ENCODE measurements around the gene IL36G.

IL36G gene

DNA sequence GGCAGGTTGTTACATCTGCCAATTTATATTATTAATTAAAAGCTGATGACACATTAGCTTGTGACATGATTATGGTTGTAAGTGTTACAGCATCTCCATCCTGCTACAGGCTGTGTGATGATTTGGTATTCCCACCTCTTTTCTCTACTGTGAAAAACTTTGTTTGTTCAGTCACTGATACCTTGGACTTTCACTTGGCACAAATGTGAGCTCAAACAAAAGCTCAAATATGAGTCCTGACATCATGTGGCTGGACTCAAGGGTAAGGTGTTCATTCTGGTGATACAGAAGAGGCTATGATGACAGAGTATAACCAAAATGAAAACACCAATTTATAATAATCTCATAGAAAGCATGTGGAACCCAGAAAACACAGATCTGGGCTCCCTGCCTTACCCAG, 16.0 kb downstream of the IL36G start:
- DNase-seq: no peak
- no peak for ATAC-seq (replicated peaks)
- H3K27me3 Mint-ChIP-seq: peaks cover 22 to 25% of the 10 kb centered on the region in 2 donors
- peaks cover 0 to 8% of the 10 kb centered on the region in 2 donors for H3K9me3 Mint-ChIP-seq
- no peak overlapping the region for H3K4me3 Mint-ChIP-seq
- H3K36me3 Mint-ChIP-seq (ENCODE audit: insufficient read depth): no peaks in the 10 kb centered on the region
- peaks cover 6 to 16% of the 10 kb centered on the region in 2 donors for H3K4me1 Mint-ChIP-seq (ENCODE audit: low read depth in 2 of 2)
- no peak overlapping the region for H3K27ac Mint-ChIP-seq

DNA sequence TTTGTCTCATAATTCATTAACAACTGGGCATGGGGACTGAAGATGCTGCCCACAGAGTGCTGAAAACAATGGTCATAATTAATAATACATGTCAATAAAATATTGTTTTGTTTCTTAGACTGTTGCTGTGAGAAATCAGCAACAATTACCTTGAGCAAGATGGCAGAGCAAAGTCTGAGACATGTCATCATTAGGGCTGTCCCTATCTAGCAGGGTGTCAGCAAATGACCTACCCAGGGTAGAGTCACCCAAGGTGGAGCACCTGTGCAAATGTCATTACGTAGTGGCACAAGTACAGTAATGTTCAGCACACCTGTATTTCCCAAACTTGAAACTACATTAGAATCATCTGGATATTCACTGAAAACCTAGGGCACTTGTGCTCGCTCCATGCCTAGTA, 16.8 kb downstream of the IL36G start:
- DNase-seq (no peak), ATAC-seq (replicated peaks) (no peak)
- peaks cover 22 to 30% of the 10 kb centered on the region in 2 donors for H3K27me3 Mint-ChIP-seq
- H3K4me1 Mint-ChIP-seq (ENCODE audit: low read depth in 2 of 2): peaks cover 6 to 16% of the 10 kb centered on the region in 2 donors
- no peak overlapping the region for H3K27ac Mint-ChIP-seq
- H3K36me3 Mint-ChIP-seq (ENCODE audit: insufficient read depth): no peaks in the 10 kb centered on the region
- no peak overlapping the region for H3K4me3 Mint-ChIP-seq
- H3K9me3 Mint-ChIP-seq: peaks cover 0 to 8% of the 10 kb centered on the region in 2 donors

DNA sequence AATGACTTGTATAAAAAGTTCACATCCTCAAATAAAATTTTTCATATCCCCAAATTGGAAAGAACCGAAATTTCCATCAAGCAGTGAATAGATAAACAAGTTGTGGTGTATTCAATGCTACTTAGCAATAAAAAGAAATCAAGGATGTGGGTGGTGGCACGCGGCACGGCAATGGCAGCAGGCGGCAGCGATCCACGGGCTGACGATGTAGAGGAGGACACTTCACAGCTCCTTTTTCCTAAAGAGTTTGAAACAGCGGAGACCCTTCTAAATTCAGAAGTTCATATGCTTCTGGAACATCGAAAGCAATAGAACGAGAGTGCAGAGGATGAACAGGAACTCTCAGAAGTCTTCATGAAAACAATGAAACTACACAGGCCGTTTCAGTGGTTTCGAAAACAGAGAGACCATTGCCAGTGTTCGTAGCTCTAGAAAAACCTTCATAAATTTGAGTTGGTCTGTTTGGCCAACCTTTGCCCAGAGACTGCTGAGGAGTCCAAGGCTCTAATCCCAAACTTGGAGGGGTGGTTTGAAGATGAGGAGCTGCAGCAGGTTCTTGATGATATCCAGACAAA, 17.6 kb downstream of the IL36G start:
- DNase-seq (no peak), ATAC-seq (replicated peaks) (no peak)
- Mint-ChIP-seq H3K36me3 (ENCODE audit: insufficient read depth) (no peaks in the 10 kb centered on the region), H3K9me3 (peaks cover 0 to 9% of the 10 kb centered on the region in 2 donors), H3K4me1 (ENCODE audit: low read depth in 2 of 2) (peaks cover 6 to 16% of the 10 kb centered on the region in 2 donors), H3K27ac (no peak overlapping the region), H3K27me3 (peaks cover 22 to 35% of the 10 kb centered on the region in 2 donors), H3K4me3 (peak overlapping the region; percentile 50 to 55)

DNA sequence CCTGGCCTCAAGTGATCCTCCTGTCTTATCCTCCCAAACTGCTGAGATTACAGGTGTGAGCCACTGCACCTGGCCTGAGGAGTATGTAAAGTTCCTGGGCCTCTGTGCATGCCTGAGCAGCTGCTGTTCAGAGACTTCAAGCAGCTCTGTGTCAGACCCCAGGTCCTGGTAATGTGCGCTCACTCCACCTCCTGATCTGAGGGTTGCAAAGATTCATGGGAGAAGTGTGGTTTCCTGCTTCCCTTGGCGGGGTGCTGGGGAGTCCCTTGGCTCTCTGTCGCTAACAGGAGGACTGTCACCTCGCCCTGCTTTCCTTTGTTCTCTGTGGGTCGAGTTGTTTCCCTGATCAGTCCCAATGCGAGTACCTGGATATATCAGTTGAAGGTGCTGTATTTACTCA, 18.8 kb downstream of the IL36G start:
- Mint-ChIP-seq H3K4me3 (peak overlapping the region; percentile 15 to 38), H3K9me3 (peaks cover 4 to 21% of the 10 kb centered on the region in 2 donors), H3K27me3 (peaks cover 31 to 47% of the 10 kb centered on the region in 2 donors), H3K36me3 (ENCODE audit: insufficient read depth) (no peaks in the 10 kb centered on the region), H3K27ac (peak overlapping the region in 1 of 2 donors; percentile 52), H3K4me1 (ENCODE audit: low read depth in 2 of 2) (peaks cover 6 to 16% of the 10 kb centered on the region in 2 donors)
- ATAC-seq (replicated peaks) (peak; percentile 94), DNase-seq (peak; percentile 18 to 52 (median 26))

DNA sequence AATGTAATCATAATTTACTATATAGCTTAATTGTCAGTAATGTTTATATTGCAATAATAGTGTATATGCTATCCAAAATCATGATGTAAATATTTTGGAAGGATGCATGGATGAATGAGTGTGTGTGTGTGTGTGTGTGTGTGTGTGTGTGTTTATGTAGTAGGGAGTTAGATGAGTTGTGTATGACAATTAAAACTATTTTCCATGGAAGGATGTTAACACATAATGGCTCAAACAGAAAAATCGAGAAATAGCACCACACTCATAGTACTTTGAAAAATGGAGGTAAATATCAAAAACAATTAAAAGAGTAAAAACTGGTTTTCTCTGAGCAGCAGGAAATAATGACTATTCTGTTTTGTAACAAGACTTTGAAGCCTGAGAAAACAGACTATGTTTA, 19.3 kb downstream of the IL36G start:
- Mint-ChIP-seq H3K4me3 (peak overlapping the region in 1 of 2 donors; percentile 38), H3K4me1 (ENCODE audit: low read depth in 2 of 2) (peaks cover 6 to 16% of the 10 kb centered on the region in 2 donors), H3K27ac (peak overlapping the region in 1 of 2 donors; percentile 52), H3K36me3 (ENCODE audit: insufficient read depth) (no peaks in the 10 kb centered on the region), H3K27me3 (peaks cover 29 to 49% of the 10 kb centered on the region in 2 donors), H3K9me3 (peaks cover 4 to 22% of the 10 kb centered on the region in 2 donors)
- ATAC-seq (replicated peaks) (no peak), DNase-seq (no peak)

DNA sequence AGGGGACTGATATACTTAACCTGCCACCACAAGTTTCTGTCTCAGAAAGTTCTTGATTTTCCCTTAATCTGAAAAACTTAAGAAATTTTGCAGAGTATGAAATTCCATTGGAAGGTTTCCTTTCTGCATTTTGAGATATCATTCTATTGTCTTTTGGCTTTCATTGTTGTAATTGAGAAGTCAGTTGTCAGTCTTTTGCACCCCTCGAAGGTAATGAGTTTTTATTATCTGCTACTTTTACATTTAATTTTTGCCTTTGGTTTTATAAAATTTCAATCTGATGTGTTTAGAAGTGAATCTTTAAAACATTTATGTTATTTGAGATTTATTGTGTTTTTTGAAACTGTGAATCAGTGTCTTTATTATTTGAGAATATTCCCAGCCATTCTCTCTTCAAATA, 22.6 kb downstream of the IL36G start:
- Mint-ChIP-seq H3K9me3 (peaks cover 4 to 16% of the 10 kb centered on the region in 2 donors), H3K27ac (no peak overlapping the region), H3K4me3 (no peak overlapping the region), H3K4me1 (ENCODE audit: low read depth in 2 of 2) (peaks cover 6 to 10% of the 10 kb centered on the region in 2 donors), H3K27me3 (peaks cover 8 to 53% of the 10 kb centered on the region in 2 donors), H3K36me3 (ENCODE audit: insufficient read depth) (no peaks in the 10 kb centered on the region)
- DNase-seq (no peak), ATAC-seq (replicated peaks) (no peak)

DNA sequence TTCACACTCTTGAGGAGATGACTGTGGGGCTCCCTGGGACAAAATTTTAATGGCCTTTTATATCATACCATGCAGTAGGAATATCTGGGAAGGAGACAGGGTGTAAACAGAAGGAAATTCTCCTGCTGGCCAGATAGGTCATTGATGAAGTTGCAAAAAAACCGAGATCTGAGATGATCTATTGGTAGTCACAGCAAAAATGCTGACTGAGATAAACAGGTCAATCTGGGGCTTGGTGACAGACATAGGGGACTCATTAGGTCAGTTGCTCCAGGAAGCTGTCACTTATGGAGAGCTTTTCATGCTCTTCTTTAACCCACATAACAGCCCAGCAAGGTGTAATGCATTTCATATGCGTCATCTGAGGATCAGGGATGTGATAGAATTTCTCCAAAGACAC, 24.9 kb downstream of the IL36G start:
- ATAC-seq (replicated peaks) (no peak), DNase-seq (no peak)
- H3K27me3 Mint-ChIP-seq: peaks cover 8 to 65% of the 10 kb centered on the region in 2 donors
- H3K4me1 Mint-ChIP-seq (ENCODE audit: low read depth in 2 of 2): no peaks in the 10 kb centered on the region
- no peaks in the 10 kb centered on the region for H3K36me3 Mint-ChIP-seq (ENCODE audit: insufficient read depth)
- H3K4me3 Mint-ChIP-seq: no peak overlapping the region
- H3K9me3 Mint-ChIP-seq: peaks cover 4 to 16% of the 10 kb centered on the region in 2 donors
- no peak overlapping the region for H3K27ac Mint-ChIP-seq

DNA sequence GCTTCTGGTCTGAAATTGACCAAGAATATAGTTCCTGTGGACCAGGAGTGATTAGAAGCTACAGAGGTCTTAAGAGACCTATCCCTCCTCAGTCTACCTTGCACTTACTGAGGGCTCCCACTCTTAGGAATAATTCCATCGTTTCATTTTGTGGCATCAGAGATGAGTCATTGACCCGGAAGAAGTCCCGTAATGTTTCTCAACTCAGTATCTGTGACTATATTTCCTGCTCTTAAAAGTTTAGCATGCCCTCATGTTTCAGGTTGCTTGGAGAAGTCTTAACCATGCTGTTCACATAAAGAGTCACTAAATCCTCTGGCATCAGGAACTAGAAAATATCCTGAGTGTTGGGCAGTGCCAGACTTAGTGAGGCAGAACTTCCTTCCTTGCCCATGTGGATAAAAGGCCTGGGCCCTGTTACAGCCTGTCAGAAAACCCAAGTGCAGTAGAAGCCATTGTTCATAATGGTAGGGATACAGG, 27.3 kb downstream of the IL36G start, which contains the start of gene IL36A:
IL36A (plus strand) TSS at position 430 of the 480 bp plus-strand sequence. CDS start 413 bp downstream, outside the sequence.
- H3K4me3 Mint-ChIP-seq: no peak within 1 kb of the TSS
- no peaks in the 10 kb centered on the region for H3K36me3 Mint-ChIP-seq (ENCODE audit: insufficient read depth)
- H3K27me3 Mint-ChIP-seq: peaks cover 8 to 56% of the 10 kb centered on the region in 2 donors
- H3K9me3 Mint-ChIP-seq: peaks cover 4 to 16% of the 10 kb centered on the region in 2 donors
- H3K27ac Mint-ChIP-seq: no peak within 1 kb of the TSS
- H3K4me1 Mint-ChIP-seq (ENCODE audit: low read depth in 2 of 2): no peaks in the 10 kb centered on the region
- ATAC-seq (replicated peaks) (no peak), DNase-seq (no peak)

DNA sequence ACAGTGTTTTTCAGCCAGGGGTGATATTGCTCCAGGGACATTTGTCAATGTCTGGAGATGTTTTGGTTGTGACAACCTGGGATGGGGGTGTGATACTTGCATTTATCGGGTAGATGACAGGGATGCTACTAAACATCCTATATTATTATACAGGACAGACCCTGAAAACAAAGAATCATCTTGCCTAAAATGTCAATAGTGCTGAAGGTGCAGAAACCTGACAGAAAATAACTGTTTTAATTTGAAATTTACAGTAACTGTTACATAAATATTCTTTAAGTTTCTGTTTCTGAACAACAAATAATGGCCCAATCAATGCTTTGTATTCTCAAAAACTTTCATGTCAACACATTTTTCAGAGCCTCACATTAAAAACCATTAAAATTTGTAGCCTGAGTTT, 29.4 kb downstream of the IL36G start:
- Mint-ChIP-seq H3K27ac (no peak overlapping the region), H3K27me3 (peaks cover 8 to 37% of the 10 kb centered on the region in 2 donors), H3K9me3 (no peaks in the 10 kb centered on the region), H3K4me3 (no peak overlapping the region), H3K4me1 (ENCODE audit: low read depth in 2 of 2) (no peaks in the 10 kb centered on the region), H3K36me3 (ENCODE audit: insufficient read depth) (no peaks in the 10 kb centered on the region)
- no peak for DNase-seq
- no peak for ATAC-seq (replicated peaks)

DNA sequence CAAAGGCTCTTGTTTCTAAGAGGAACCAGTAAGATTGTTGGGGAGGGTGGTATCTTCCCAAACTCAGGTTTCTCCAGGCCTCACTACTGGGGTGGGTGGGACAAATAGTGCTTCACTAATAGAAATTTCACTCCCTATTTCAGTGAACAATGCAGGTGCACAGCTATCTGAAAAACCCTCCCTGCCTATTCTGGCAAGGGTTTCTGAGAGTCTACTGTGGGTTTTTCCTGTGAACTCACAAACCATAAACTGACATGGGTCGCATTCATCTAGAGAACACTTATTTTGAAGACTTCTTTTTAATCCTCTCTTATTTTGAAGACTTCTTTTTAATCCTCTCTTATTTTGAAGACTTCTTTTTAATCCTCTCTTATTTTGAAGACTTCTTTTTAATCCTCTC, 31.8 kb downstream of the IL36G start:
- H3K4me1 Mint-ChIP-seq (ENCODE audit: low read depth in 2 of 2): no peaks in the 10 kb centered on the region
- H3K36me3 Mint-ChIP-seq (ENCODE audit: insufficient read depth): no peaks in the 10 kb centered on the region
- no peak overlapping the region for H3K4me3 Mint-ChIP-seq
- H3K9me3 Mint-ChIP-seq: no peaks in the 10 kb centered on the region
- no peak for DNase-seq
- no peak for ATAC-seq (replicated peaks)
- H3K27ac Mint-ChIP-seq: no peak overlapping the region
- H3K27me3 Mint-ChIP-seq: peaks cover 16 to 28% of the 10 kb centered on the region in 2 donors

DNA sequence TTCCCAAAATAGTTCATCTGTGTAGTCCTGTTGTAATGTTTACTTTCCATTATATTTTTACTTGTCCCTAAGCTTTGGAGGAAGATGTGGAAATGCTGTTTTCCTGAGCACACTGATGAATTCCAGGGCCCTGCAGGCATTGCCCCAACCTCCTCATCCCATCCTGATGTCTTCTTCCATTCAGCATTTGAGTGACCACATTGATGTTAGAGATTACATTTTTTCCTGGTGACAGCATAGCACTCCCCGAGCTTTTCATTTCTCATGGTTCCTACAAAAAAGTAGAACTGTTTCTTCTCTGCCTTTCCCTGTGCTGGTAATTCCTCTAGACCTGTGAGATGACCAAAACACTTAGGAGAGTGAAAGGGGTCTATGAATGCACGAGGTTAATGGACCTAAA, 32.3 kb downstream of the IL36G start:
- Mint-ChIP-seq H3K4me3 (no peak overlapping the region), H3K9me3 (no peaks in the 10 kb centered on the region), H3K4me1 (ENCODE audit: low read depth in 2 of 2) (no peaks in the 10 kb centered on the region), H3K27ac (no peak overlapping the region), H3K27me3 (peaks cover 20 to 23% of the 10 kb centered on the region in 2 donors), H3K36me3 (ENCODE audit: insufficient read depth) (no peaks in the 10 kb centered on the region)
- no peak for DNase-seq
- ATAC-seq (replicated peaks): no peak

DNA sequence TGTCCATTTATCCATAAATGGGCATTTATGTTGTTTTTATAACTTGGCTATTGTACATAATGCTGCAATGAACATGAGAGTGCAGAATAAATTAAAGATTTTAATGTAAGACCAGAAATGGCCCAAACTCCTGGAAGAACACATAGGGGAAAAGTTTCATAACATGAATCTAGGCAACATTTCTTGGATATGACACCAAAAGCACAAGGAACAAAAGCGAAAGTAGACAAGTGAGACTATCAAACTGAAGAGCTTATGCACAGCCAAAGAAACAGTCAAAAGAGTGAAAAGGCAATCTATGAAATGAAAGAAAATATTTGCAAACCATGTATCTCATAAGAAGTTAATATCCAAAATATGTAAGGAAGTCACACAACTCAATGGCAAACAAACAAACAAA, 33.3 kb downstream of the IL36G start:
- ATAC-seq (replicated peaks): no peak
- no peaks in the 10 kb centered on the region for H3K9me3 Mint-ChIP-seq

DNA sequence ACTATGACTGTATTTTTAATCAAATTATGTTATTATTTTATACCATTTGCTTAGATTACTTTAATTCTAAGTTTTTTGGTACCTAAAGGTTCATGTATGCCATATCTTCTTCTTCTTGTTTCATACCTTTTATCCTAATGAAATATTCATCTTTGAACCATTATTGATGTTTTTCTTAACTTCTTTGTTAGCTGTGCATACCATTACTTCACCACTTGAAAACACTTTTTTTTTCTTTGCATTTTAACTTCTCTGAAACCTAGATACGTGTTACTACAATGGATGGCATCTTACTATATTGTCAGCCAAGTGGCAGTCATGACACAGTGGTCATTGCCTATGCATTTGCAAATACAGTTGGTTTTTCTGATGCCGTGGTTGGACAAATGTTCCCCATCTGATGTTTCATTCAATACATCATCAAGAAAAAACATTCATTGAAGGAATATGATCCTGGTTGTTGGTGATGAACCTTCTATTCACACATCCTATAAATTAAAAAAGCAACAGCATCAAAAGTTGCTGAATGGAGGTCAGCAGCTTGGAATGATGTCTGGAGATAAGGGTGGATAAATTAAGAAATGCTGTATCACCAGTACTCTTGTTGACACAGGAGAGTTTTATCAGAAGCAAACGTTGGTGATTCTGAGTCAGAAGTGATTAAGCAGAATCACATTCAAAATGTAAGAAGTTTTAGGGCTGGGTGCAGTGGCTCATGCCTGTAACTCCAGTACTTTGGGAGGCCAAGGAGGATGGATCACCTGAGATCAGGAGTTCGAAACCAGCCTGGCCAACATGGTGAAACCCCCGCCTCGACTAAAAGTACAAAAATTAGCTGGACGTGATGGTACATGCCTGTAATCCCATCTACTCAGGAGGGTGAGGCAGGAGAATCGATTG, 34.9 kb downstream of the IL36G start:
- no peaks in the 10 kb centered on the region for H3K36me3 Mint-ChIP-seq (ENCODE audit: insufficient read depth)
- no peaks in the 10 kb centered on the region for H3K4me1 Mint-ChIP-seq (ENCODE audit: low read depth in 2 of 2)
- H3K27me3 Mint-ChIP-seq: peaks cover 24 to 28% of the 10 kb centered on the region in 2 donors
- H3K27ac Mint-ChIP-seq: no peak overlapping the region
- no peaks in the 10 kb centered on the region for H3K9me3 Mint-ChIP-seq
- DNase-seq (no peak), ATAC-seq (replicated peaks) (no peak)
- H3K4me3 Mint-ChIP-seq: no peak overlapping the region

More for the DNA sequence above, 33.3 kb downstream of the IL36G start:
- Mint-ChIP-seq H3K4me1 (ENCODE audit: low read depth in 2 of 2) (no peaks in the 10 kb centered on the region), H3K27ac (no peak overlapping the region), H3K4me3 (no peak overlapping the region), H3K36me3 (ENCODE audit: insufficient read depth) (no peaks in the 10 kb centered on the region), H3K27me3 (peaks cover 14 to 21% of the 10 kb centered on the region in 2 donors)
- DNase-seq: no peak

Measured in effector memory CD8-positive, alpha-beta T cell (primary cell).